Mucosa of descending colon (tissue), 3 donors: ENCODE measurements around the gene RESP18. TPM values are rescaled to one million over a fixed set of nuclear protein-coding genes. Genes with fewer than 3 reads are reported as not detected.

ENCODE experiments used
- ATAC-seq: fragments of 200-7000 bp; cut with Tn5 transposase; one replicate; pipeline ENCODE4 v1.9.1; 2020; ENCODE audit warnings: mild to moderate bottlenecking, moderate library complexity
- DNase-seq, 3 donors: peaks; one replicate each; pipeline ENCODE4 v3.0.0-alpha.2; 2020
- H3K36me3 ChIP-seq: fragments of 200-600 bp; one replicate; pipeline ENCODE4 v1.8.0; 2021; ENCODE audit warnings: low read depth, mild to moderate bottlenecking
- H3K4me1 ChIP-seq: fragments of 200-600 bp; one replicate; pipeline ENCODE4 v1.8.0; 2021; ENCODE audit warnings: low read depth, mild to moderate bottlenecking
- H3K4me3 ChIP-seq: fragments of 200-600 bp; one replicate; pipeline ENCODE4 v1.8.0; 2021; ENCODE audit warnings: mild to moderate bottlenecking
- H3K9me3 ChIP-seq: fragments of 200-600 bp; one replicate; pipeline ENCODE4 v1.8.0; 2021; ENCODE audit warnings: mild to moderate bottlenecking
- intact Hi-C, 2 donors: fragments of 100-400 bp; cut with DNase I in 1 of 2; cut with micrococcal nuclease in 1 of 2; formaldehyde crosslinking; loops; one replicate each; pipeline versions ENCODE4 v1.11.0 to v1.11.1; 2022; cut with DNase I, micrococcal nuclease
- total RNA-seq, 3 donors: library from RNA; stranded (reverse); fragmentation: NEBNext Ultra II Directional in 2 of 3; extraction: Animal tissue kit (Norgen Biotek cat#: 25700) in 2 of 3; gene quantifications; one replicate each; pipeline versions ENCODE4 v1.2.1 to v1.2.4, GENCODE V29; 2021 to 2023
- TF ChIP-seq, protein P1 (sequence below): fragments of 200-600 bp; IDR thresholded peaks from one replicate; pipeline ENCODE4 v1.8.0; 2022; ENCODE audit warnings: antibody characterized with exemption, mild to moderate bottlenecking
- donor health status: DM: no; HTN: no; CAD: no; lungs with moderate emphysema.
- donor health status: DM: no; HTN: no; CAD: no.
- donor health status: DM: no; HTN: yes; CAD: no.

Gene RESP18
- total RNA-seq, 3 donors from 2014 or later, result not detected

DNA sequence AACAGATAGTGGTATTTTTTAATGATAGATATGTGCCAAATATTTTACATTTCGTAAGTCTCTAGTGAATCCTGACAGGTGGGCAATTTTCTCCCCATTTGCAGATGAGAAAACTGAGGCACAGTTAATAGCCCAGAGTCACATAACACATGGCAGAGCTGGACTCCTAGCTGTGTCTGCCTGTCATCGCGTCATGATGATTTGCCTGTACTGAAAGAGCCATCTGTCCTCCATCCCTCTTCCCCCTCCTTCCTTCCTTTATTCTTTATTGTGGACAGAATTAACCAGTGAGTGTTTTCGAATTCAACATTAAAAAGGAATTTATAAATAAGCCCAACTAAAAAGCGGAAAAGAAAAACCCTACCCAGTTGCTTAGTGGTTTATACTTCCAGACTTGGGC is 50.2 kb downstream of the RESP18 start:
- Histone ChIP-seq H3K36me3 (peaks cover 3% of the 10 kb centered on the region), H3K4me3 (no peak overlapping the region), H3K4me1 (peaks cover 18% of the 10 kb centered on the region), H3K9me3 (no peaks in the 10 kb centered on the region)
- DNase-seq, result no peak
- intact Hi-C loops, result no loop called here
- TF ChIP-seq, protein P1, sequence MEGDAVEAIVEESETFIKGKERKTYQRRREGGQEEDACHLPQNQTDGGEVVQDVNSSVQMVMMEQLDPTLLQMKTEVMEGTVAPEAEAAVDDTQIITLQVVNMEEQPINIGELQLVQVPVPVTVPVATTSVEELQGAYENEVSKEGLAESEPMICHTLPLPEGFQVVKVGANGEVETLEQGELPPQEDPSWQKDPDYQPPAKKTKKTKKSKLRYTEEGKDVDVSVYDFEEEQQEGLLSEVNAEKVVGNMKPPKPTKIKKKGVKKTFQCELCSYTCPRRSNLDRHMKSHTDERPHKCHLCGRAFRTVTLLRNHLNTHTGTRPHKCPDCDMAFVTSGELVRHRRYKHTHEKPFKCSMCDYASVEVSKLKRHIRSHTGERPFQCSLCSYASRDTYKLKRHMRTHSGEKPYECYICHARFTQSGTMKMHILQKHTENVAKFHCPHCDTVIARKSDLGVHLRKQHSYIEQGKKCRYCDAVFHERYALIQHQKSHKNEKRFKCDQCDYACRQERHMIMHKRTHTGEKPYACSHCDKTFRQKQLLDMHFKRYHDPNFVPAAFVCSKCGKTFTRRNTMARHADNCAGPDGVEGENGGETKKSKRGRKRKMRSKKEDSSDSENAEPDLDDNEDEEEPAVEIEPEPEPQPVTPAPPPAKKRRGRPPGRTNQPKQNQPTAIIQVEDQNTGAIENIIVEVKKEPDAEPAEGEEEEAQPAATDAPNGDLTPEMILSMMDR, result no peak
- ATAC-seq, result no peak

DNA sequence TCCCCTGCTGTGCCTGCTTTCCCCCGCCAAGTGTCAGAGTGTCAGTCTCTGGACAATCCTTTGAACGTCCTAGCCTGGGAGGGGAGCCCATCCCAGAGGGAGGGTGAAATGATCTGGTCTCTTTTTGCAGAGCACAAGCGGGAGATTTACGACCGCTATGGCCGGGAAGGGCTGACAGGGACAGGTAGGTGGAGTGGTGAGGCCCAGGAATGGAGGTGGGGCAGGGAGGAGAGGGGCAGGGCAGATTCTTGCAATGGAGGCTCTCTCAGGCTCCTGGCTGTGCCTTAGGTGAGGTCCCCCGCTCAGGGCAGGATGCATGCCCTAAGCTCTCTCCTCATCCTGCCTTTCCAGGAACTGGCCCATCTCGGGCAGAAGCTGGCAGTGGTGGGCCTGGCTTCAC is 51.0 kb downstream of the RESP18 start:
- TF ChIP-seq, protein P1, result no peak
- no peaks in the 10 kb centered on the region for H3K9me3 ChIP-seq
- peaks cover 18% of the 10 kb centered on the region for H3K4me1 ChIP-seq
- no peak for DNase-seq
- no peak overlapping the region for H3K4me3 ChIP-seq
- no peak for ATAC-seq
- intact Hi-C loops, result no loop called here
- peaks cover 3% of the 10 kb centered on the region for H3K36me3 ChIP-seq

DNA sequence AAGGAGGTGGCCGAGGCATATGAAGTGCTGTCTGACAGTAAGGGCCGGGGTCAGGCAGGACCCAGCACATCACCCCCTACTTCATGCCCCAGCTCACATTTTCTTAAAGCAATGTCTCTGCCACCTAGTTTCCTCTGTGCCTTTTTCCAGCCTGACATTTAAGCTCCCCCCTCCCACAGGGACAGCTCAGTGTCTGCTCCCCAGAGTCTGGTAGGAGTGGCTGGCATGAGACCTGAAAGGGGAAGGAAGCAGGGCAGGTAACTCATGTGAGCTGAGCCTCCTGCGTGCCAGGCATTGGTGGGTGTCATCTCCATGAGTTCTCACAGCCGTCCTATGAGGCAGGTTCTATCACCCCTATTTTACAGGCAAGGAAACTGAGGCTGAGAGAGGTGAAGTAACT is 51.9 kb downstream of the RESP18 start:
- intact Hi-C loops, result no loop called here

DNA sequence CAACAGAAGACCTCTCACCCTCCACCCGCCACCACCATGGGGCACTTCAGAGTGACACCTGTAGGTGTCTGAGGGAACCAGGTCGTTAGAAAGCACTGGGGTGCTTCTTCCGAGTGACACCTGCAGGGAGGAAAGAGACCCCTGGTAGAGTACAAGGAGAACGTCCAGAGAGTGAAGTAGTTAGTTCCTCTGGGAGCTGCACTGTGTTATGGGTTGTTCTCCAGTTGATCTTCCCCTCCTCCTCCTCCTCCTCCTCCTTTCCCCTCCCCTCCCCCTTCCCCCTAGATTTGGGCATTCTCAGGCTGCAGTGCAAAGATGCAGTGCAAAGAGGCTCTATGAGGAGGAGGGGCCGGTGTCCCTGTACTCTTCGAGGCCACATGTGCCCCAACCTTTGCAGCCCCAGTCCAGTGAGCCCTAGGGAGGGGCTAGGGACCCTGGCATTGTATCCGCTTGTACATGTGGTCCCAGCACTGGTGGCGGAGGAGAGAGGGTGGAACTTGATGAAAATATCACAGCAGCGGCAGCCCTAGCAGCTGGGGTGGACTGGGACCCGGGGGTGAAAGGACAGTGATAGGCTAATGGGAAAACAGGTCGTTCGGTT is 52.5 kb downstream of the RESP18 start:
- Histone ChIP-seq H3K4me1 (peaks cover 18% of the 10 kb centered on the region), H3K4me3 (peak overlapping the region; percentile 63), H3K9me3 (no peaks in the 10 kb centered on the region), H3K36me3 (peaks cover 3% of the 10 kb centered on the region)
- intact Hi-C loops, result no loop called here
- no peak for ATAC-seq
- DNase-seq, result peak in 2 of 3 donors; percentile 24 to 58
- TF ChIP-seq, protein P1, result no peak

More for the DNA sequence above, 51.9 kb downstream of the RESP18 start:
- peaks cover 18% of the 10 kb centered on the region for H3K4me1 ChIP-seq
- peaks cover 3% of the 10 kb centered on the region for H3K36me3 ChIP-seq
- ATAC-seq (no peak), DNase-seq (no peak)
- no peaks in the 10 kb centered on the region for H3K9me3 ChIP-seq
- TF ChIP-seq, protein P1, result no peak
- no peak overlapping the region for H3K4me3 ChIP-seq

DNA sequence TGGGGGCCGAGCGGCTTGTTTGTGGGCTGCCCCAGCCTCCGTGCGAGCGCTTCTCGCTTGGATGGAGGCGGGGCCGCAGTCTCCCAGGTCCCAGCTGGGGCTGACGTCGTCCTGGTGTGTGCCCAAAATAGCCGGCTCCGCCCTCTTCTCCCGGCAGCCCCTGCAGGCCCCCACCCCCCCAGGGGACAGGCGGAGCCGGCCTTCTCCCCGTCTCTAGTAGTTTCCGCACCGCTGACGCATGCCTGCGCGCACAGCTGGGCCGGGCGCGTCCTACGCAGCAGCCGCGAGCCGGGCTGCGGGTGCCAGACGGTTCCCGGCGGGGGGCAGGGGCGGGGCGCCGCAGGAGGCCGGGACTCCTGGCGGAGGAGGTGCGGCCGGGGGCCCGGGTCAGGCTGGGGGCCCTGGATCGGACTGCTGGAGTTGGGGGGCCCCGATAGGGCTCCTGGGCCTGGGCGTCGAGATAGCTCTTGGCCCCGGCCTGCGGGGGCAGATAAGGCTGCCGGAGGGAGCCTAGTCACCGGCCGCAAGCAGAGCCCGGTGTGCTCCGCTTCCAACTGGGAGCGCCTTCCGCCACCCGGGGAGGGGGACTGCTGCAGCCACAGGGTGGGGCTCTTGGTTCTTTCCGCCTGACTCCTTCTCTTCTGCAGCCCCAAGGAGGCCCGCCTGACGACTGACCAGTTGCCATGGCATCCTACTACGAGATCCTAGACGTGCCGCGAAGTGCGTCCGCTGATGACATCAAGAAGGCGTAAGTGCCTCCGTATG is 53.2 kb downstream of the RESP18 start, which contains the start of gene DNAJB2:
Gene DNAJB2, plus strand, starts transcription at position 216 of the 765 bp plus-strand sequence. Its CDS starts 468 bp downstream, at position 684.
- no peaks in the 10 kb centered on the region for H3K9me3 ChIP-seq
- H3K4me1 ChIP-seq, result peaks cover 18% of the 10 kb centered on the region
- peaks cover 3% of the 10 kb centered on the region for H3K36me3 ChIP-seq
- H3K4me3 ChIP-seq, result peak within 1 kb of the TSS; percentile 63
- peak; percentile 99 for DNase-seq
- intact Hi-C loops, result no loop called here
- peak; percentile 97 for ATAC-seq
- TF ChIP-seq, protein P1, result no peak
